Caco-2 (cell line): ENCODE measurements around the gene ARSB. TPM values are rescaled to one million over a fixed set of nuclear protein-coding genes. Genes with fewer than 3 reads are reported as not detected.

Experiments used
- BruUV-seq: library from RNA; stranded (reverse); fragments of 400-500 nt; replicated peaks from 2 replicates; lab custom pipeline; 2021; lab: Mats Ljungman, UMichigan
- CTCF ChIA-PET: fragments of 300-600 bp; sonication (Branson Sonifier 250); formaldehyde crosslinking; loops from one replicate; lab custom pipeline; 2022; ENCODE audit warnings: antibody characterized with exemption; lab: Charles Lee
- POLR2A ChIA-PET: fragments of 300-600 bp; sonication (Branson Sonifier 250); formaldehyde crosslinking; loops from one replicate; lab custom pipeline; 2022; ENCODE audit warnings: antibody characterized with exemption; lab: Charles Lee
- DNase-seq, 2 experiments: peaks; one replicate each; pipeline versions ENCODE4 v3.0.0 to v3.0.0-alpha.2; 2020 to 2022
- H3K27me3 ChIP-seq: replicated peaks from 2 replicates; pipeline ENCODE4 v1.6.0; 2011; ENCODE audit warnings: low read length; ENCODE audit not compliant: control insufficient read depth, insufficient read depth
- H3K36me3 ChIP-seq: 2 replicates; pipeline ENCODE4 v1.5.1; 2011; ENCODE audit warnings: low read length; ENCODE audit not compliant: control insufficient read depth, insufficient read depth
- H3K4me1 ChIP-seq: fragments of 250-450 bp; sonication (Bioruptor Pico); 2 replicates; pipeline ENCODE4 v1.5.1; 2020; ENCODE audit warnings: mild to moderate bottlenecking
- H3K4me3 ChIP-seq: 2 replicates; pipeline ENCODE4 v1.5.1; 2011; ENCODE audit warnings: low read depth, mild to moderate bottlenecking, control low read depth, low read length
- H3K9me3 ChIP-seq: fragments of 250-450 bp; sonication (Bioruptor Pico); 2 replicates; pipeline ENCODE4 v1.5.1; 2020; ENCODE audit warnings: mild to moderate bottlenecking, moderate library complexity
- H3K27ac Mint-ChIP-seq: one replicate; pipeline ENCODE4 v1.8.0; 2022; ENCODE audit warnings: mixed read lengths; ENCODE audit not compliant: unreplicated experiment
- H3K27me3 Mint-ChIP-seq: one replicate; pipeline ENCODE4 v1.8.0; 2022; ENCODE audit warnings: mixed read lengths; ENCODE audit not compliant: insufficient read depth, unreplicated experiment
- H3K36me3 Mint-ChIP-seq: one replicate; pipeline ENCODE4 v1.8.0; 2022; ENCODE audit warnings: mild to moderate bottlenecking, mixed read lengths; ENCODE audit not compliant: insufficient read depth, unreplicated experiment
- H3K4me1 Mint-ChIP-seq: one replicate; pipeline ENCODE4 v1.8.0; 2022; ENCODE audit warnings: low read depth, mixed read lengths; ENCODE audit not compliant: unreplicated experiment
- H3K4me3 Mint-ChIP-seq: one replicate; pipeline ENCODE4 v1.8.0; 2022; ENCODE audit warnings: mild to moderate bottlenecking, moderate library complexity, mixed read lengths; ENCODE audit not compliant: unreplicated experiment
- H3K9me3 Mint-ChIP-seq: one replicate; pipeline ENCODE4 v1.8.0; 2022; ENCODE audit warnings: mixed read lengths; ENCODE audit not compliant: unreplicated experiment
- CTCF ChIP-seq, 2 experiments: fragments of 200-600 bp in 1 of 2; IDR thresholded peaks; 1 replicate in 1 of 2; 2 replicates in 1 of 2; pipeline versions ENCODE4 v1.5.1 to v1.8.0; 2011 to 2022; ENCODE audit warnings: antibody characterized with exemption in 1 of 2, control low read depth in 1 of 2, inconsistent platforms in 1 of 2, low read depth in 1 of 2, low read length in 1 of 2, mild to moderate bottlenecking in 1 of 2, moderate library complexity in 1 of 2; ENCODE audit not compliant: insufficient read depth in 1 of 2, severe bottlenecking in 1 of 2, unreplicated experiment in 1 of 2
- intact Hi-C: fragments of 100-400 bp; cut with micrococcal nuclease; formaldehyde crosslinking; loops from one replicate; pipeline ENCODE4 v1.10.0; 2022; ENCODE audit not compliant: unreplicated experiment
- total RNA-seq: library from RNA; stranded (reverse); gene quantifications from 2 replicates; pipeline ENCODE4 v1.2.3, GENCODE V29; 2022

The ARSB gene
- total RNA-seq, 1 experiment from 2014 or later = 17.4 TPM

GRCh38 chr5:78968781-78969180, 16.3 kb downstream of the ARSB start:
- TF ChIP-seq CTCF (IDR thresholded peaks at IDR 0.05; ENCODE audit: insufficient read depth in 1 of 2, low read depth in 1 of 2, low read length in 1 of 2, severe bottlenecking in 1 of 2, unreplicated experiment in 1 of 2) = no peak
- H3K9me3 Mint-ChIP-seq = no peaks in the 10 kb centered on the region
- ChIA-PET POLR2A (no interaction called here), CTCF (no interaction called here)
- Histone ChIP-seq H3K4me3 (no peak overlapping the region), H3K4me1 (peaks cover 7% of the 10 kb centered on the region; the same call in 1 of the 2 replicates), H3K36me3 (no peaks in the 10 kb centered on the region), H3K9me3 (no peaks in the 10 kb centered on the region), H3K27me3 (no peaks in the 10 kb centered on the region)
- no TSS peak for BruUV-seq
- no peaks in the 10 kb centered on the region for H3K36me3 Mint-ChIP-seq
- DNase-seq = no peak
- no peaks in the 10 kb centered on the region for H3K27me3 Mint-ChIP-seq
- intact Hi-C loops = loop anchor here (5.0 kb wide), 1 partner anchor 331 kb away; no protein-coding TSS in a partner anchor
- H3K4me1 Mint-ChIP-seq = peaks cover 11% of the 10 kb centered on the region
- H3K4me3 Mint-ChIP-seq = no peak overlapping the region
- no peak overlapping the region for H3K27ac Mint-ChIP-seq

GRCh38 chr5:78964889-78965288, 20.2 kb downstream of the ARSB start:
- no peak overlapping the region for H3K27ac Mint-ChIP-seq
- no peaks in the 10 kb centered on the region for H3K36me3 Mint-ChIP-seq
- Histone ChIP-seq H3K4me3 (no peak overlapping the region), H3K9me3 (no peaks in the 10 kb centered on the region), H3K36me3 (no peaks in the 10 kb centered on the region), H3K4me1 (no peaks in the 10 kb centered on the region), H3K27me3 (no peaks in the 10 kb centered on the region)
- BruUV-seq = no TSS peak
- no peaks in the 10 kb centered on the region for H3K4me1 Mint-ChIP-seq
- H3K4me3 Mint-ChIP-seq = no peak overlapping the region
- ChIA-PET POLR2A (no interaction called here), CTCF (interaction anchor here (0.7 to 2.7 kb wide), 3 partner anchors 38 to 65 kb away, joined by 3 to 18 read pairs (median 3); no protein-coding TSS in a partner anchor)
- DNase-seq = peak in 1 of 2 experiments; percentile 62
- H3K9me3 Mint-ChIP-seq = no peaks in the 10 kb centered on the region
- intact Hi-C loops = loop anchor here (1.0 to 5.0 kb wide), 5 partner anchors 38 to 498 kb away; no protein-coding TSS in a partner anchor
- no peaks in the 10 kb centered on the region for H3K27me3 Mint-ChIP-seq
- peak; percentile 30 to 56 for TF ChIP-seq CTCF (IDR thresholded peaks at IDR 0.05; ENCODE audit: insufficient read depth in 1 of 2, low read depth in 1 of 2, low read length in 1 of 2, severe bottlenecking in 1 of 2, unreplicated experiment in 1 of 2)

GRCh38 chr5:78961743-78962142, 23.4 kb downstream of the ARSB start:
- Mint-ChIP-seq H3K27ac (no peak overlapping the region), H3K4me1 (peaks cover 21% of the 10 kb centered on the region), H3K9me3 (no peaks in the 10 kb centered on the region), H3K36me3 (no peaks in the 10 kb centered on the region), H3K27me3 (no peaks in the 10 kb centered on the region), H3K4me3 (no peak overlapping the region)
- ChIA-PET POLR2A (no interaction called here), CTCF (no interaction called here)
- Histone ChIP-seq H3K4me3 (no peak overlapping the region), H3K4me1 (peaks cover 16% of the 10 kb centered on the region), H3K27me3 (no peaks in the 10 kb centered on the region), H3K36me3 (no peaks in the 10 kb centered on the region), H3K9me3 (no peaks in the 10 kb centered on the region)
- no peak for TF ChIP-seq CTCF (IDR thresholded peaks at IDR 0.05; ENCODE audit: insufficient read depth in 1 of 2, low read depth in 1 of 2, low read length in 1 of 2, severe bottlenecking in 1 of 2, unreplicated experiment in 1 of 2)
- intact Hi-C loops = no loop called here
- DNase-seq = no peak
- BruUV-seq = no TSS peak
